OCI-LY1 (cell line): ENCODE data around the gene ESPNL.

Experiments used
- EZH2 ChIP-seq: fragments of 200-600 bp; sonication (generic), shearing (Covaris generic); IDR thresholded peaks from 2 replicates; pipeline ENCODE4 v1.8.0; 2017; ENCODE audit warnings: borderline replicate concordance, mixed run types, mild to moderate bottlenecking, antibody characterized with exemption, low read length, moderate library complexity, mixed read lengths
- TF ChIP-seq, protein P1 (sequence below): fragments of 200-600 bp; sonication (generic), shearing (Covaris generic); IDR thresholded peaks from 2 replicates; pipeline ENCODE4 v1.5.1; 2017; ENCODE audit warnings: mild to moderate bottlenecking, antibody characterized with exemption, low read length, moderate library complexity, mixed read lengths

DNA sequence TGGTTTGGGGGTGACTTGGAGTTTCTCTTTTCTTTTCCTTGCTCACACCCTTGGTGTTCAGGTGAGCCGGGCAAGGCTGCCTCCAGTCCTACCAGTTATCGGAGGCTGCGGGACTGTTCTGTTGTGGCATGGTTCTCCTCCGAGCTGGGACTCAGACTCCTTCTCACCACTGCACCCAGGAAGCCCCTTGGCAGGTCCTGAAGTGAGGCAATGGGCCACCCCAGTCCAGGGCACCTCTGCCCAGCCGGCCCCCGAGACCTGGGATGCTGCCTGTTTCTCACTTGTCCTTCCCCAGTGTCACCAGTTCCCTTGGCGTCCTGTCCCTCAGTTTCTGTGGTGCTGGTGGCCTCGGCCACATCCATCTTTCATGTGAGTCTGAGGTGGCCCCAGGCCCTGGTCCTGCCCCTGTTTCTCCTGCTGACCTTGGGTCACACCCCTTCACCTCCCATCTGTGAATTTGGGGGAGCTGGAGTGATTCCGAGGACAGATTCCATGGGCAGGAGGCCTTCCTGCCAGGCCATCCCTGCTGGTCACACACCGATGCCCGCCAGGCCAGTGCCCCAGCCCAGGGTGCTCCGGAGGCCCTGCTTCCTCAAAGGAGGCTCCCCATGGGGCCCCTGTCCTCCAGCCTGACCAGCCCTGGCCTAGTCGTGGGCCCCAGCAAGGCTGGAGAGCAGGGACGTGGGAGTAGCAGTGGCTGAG is 31.8 kb downstream of the ESPNL start:
- TF ChIP-seq, protein P1, sequence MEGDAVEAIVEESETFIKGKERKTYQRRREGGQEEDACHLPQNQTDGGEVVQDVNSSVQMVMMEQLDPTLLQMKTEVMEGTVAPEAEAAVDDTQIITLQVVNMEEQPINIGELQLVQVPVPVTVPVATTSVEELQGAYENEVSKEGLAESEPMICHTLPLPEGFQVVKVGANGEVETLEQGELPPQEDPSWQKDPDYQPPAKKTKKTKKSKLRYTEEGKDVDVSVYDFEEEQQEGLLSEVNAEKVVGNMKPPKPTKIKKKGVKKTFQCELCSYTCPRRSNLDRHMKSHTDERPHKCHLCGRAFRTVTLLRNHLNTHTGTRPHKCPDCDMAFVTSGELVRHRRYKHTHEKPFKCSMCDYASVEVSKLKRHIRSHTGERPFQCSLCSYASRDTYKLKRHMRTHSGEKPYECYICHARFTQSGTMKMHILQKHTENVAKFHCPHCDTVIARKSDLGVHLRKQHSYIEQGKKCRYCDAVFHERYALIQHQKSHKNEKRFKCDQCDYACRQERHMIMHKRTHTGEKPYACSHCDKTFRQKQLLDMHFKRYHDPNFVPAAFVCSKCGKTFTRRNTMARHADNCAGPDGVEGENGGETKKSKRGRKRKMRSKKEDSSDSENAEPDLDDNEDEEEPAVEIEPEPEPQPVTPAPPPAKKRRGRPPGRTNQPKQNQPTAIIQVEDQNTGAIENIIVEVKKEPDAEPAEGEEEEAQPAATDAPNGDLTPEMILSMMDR: no peak
- no peak for TF ChIP-seq EZH2
